K562 (cell line): ENCODE data around the gene SLC3A2. TPM values are rescaled to one million over a fixed set of nuclear protein-coding genes. Genes with fewer than 3 reads are reported as not detected.
A peak's percentile ranks its signal among the peaks of the same experiment; 100 is the strongest.

Source experiments
- HBP1 ChIP-seq: fragments of 450-650 bp; formaldehyde crosslinking; IDR thresholded peaks from 2 replicates; pipeline ENCODE4 v1.4.0; 2022; ENCODE audit warnings: missing genetic modification characterization
- HES1 ChIP-seq: fragments of 450-650 bp; IDR thresholded peaks from 2 replicates; pipeline ENCODE4 v1.6.1; 2016; ENCODE audit warnings: low read depth, mild to moderate bottlenecking, moderate library complexity
- HINFP ChIP-seq: fragments of 450-650 bp; conservative IDR thresholded peaks from 2 replicates; pipeline ENCODE4 v1.6.1; 2016; ENCODE audit warnings: missing genetic modification characterization, low read depth, mild to moderate bottlenecking, control low read depth, missing compliant biosample characterization
- HNRNPL ChIP-seq: fragments of 200-400 bp; formaldehyde crosslinking; IDR thresholded peaks from 2 replicates; pipeline ENCODE4 v1.6.1; 2017; ENCODE audit warnings: low read depth, mild to moderate bottlenecking, low read length
- IRF1 ChIP-seq: sonication (generic); formaldehyde crosslinking; IDR thresholded peaks from 2 replicates; pipeline ENCODE4 v1.8.0; 2022; ENCODE audit warnings: missing genetic modification reagents, mild to moderate bottlenecking, borderline replicate concordance
- LCOR ChIP-seq: sonication (generic); formaldehyde crosslinking; IDR thresholded peaks from 2 replicates; pipeline ENCODE4 v1.8.0; 2022; ENCODE audit warnings: mild to moderate bottlenecking, missing genetic modification reagents
- MLLT1 ChIP-seq, 2 experiments: fragments of 450-650 bp; IDR thresholded peaks; 2 replicates each; pipeline ENCODE4 v1.6.1; 2016
- POLR2G ChIP-seq: fragments of 200-400 bp; formaldehyde crosslinking; IDR thresholded peaks from 2 replicates; pipeline ENCODE4 v1.6.1; 2017; ENCODE audit warnings: low read depth, mild to moderate bottlenecking, antibody characterized with exemption, low read length, moderate library complexity
- PRPF4 ChIP-seq: fragments of 200-400 bp; formaldehyde crosslinking; IDR thresholded peaks from one replicate; pipeline ENCODE4 v1.6.1; 2017; ENCODE audit warnings: low read length, low read depth, mild to moderate bottlenecking; ENCODE audit not compliant: insufficient read depth, poor library complexity, severe bottlenecking
- RBFOX2 ChIP-seq: fragments of 200-400 bp; formaldehyde crosslinking; IDR thresholded peaks from 2 replicates; pipeline ENCODE4 v1.6.1; 2017; ENCODE audit warnings: low read depth, mild to moderate bottlenecking, low read length, moderate library complexity
- SMAD2 ChIP-seq: fragments of 150-350 bp; IDR thresholded peaks from 2 replicates; pipeline ENCODE4 v1.6.1; 2014; ENCODE audit warnings: low read depth, mild to moderate bottlenecking, low read length
- TAF1 ChIP-seq: IDR thresholded peaks from 2 replicates; pipeline ENCODE4 v1.6.1; 2011; ENCODE audit warnings: mild to moderate bottlenecking, low read length, moderate library complexity; ENCODE audit not compliant: insufficient read depth, control insufficient read depth, severe bottlenecking; ENCODE audit errors: extremely low read depth
- TBL1XR1 ChIP-seq, 2 experiments: IDR thresholded peaks; 2 replicates each; pipeline ENCODE4 v1.6.1; 2012; ENCODE audit warnings: improper control_type of control experiment in 2 of 2, low read length in 2 of 2, mild to moderate bottlenecking in 1 of 2
- U2AF1 ChIP-seq: fragments of 200-400 bp; formaldehyde crosslinking; optimal IDR thresholded peaks from 2 replicates; pipeline ENCODE3; 2017; ENCODE audit warnings: mild to moderate bottlenecking, low read depth, low read length, moderate library complexity
- XRCC3 ChIP-seq: fragments of 450-650 bp; IDR thresholded peaks from 2 replicates; pipeline ENCODE4 v1.6.1; 2017; ENCODE audit warnings: mild to moderate bottlenecking, moderate library complexity
- ZKSCAN1 ChIP-seq: fragments of 150-350 bp; IDR thresholded peaks from 2 replicates; pipeline ENCODE4 v1.6.1; 2016; ENCODE audit warnings: low read depth, low read length
- ZNF232 ChIP-seq: sonication (generic); formaldehyde crosslinking; IDR thresholded peaks from 2 replicates; pipeline ENCODE4 v1.8.0; 2022; ENCODE audit warnings: mild to moderate bottlenecking, missing genetic modification reagents
- ZNF277 ChIP-seq: fragments of 250-450 bp; sonication (Bioruptor Pico); IDR thresholded peaks from 2 replicates; pipeline ENCODE4 v1.8.0; 2022; ENCODE audit warnings: inconsistent platforms, mild to moderate bottlenecking, moderate library complexity, borderline replicate concordance
- ZNF785 ChIP-seq: fragments of 250-450 bp; sonication (Bioruptor Pico); IDR thresholded peaks from 2 replicates; pipeline ENCODE4 v1.4.0; 2020; ENCODE audit warnings: mild to moderate bottlenecking
- polyA plus RNA-seq, 8 experiments: library from polyadenylated mRNA; depleted of rRNA in 4 of 8; stranded (reverse) in 5 of 8; unstranded in 3 of 8; fragments of >200 nt; fragmentation: Nextera tagmentation in 2 of 8; fragmentation: Illumina TruSeq in 1 of 8; extraction: Ambion mirVana in 2 of 8; extraction: Trizol in 1 of 8; gene quantifications; 2 replicates each; pipeline versions ENCODE4 v1.2.1 to v1.2.3, GENCODE V29; 2011 to 2014; ENCODE audit warnings: inconsistent platforms in 1 of 8, missing spikeins in 1 of 8
- total RNA-seq, 7 experiments: library from RNA; depleted of rRNA in 6 of 7; stranded (reverse); fragments of >200 nt in 6 of 7; fragmentation: Illumina TruSeq in 2 of 7; extraction: Trizol in 2 of 7; gene quantifications; 2 replicates each; pipeline versions ENCODE4 v1.2.1 to v1.2.3, GENCODE V29; 2011 to 2021; ENCODE audit warnings: low replicate concordance in 1 of 7

Gene SLC3A2
- total and polyA plus RNA-seq, 9 of the 15 experiments (the other 6 are each of a cell fraction or from before 2014, with no cell fraction given), result 20.0 to 296 (median 214) TPM

GRCh38 chr11:62854013-62854824, 26.5 kb upstream of the SLC3A2 start (continued):
- no peak for TF ChIP-seq HES1
- TF ChIP-seq ZKSCAN1, result no peak
- 0 out of 2 replicates have a peak, but pooled peaks have one; percentile 24 for TF ChIP-seq ZNF232 (CRISPR knock-in tag)
- no peak for TF ChIP-seq HBP1 (CRISPR knock-in tag)
- no peak for TF ChIP-seq ZNF277 (CRISPR knock-in tag)
- TF ChIP-seq RBFOX2, result peak; percentile 58
- 0 out of 4 replicates have a peak, but pooled peaks of 1 of the 2 experiments have one; percentile 54 for TF ChIP-seq TBL1XR1 (IDR thresholded peaks at IDR 0.05; ENCODE audit: low read length in 2 of 2)
- no peak for TF ChIP-seq SMAD2
- 0 out of 2 replicates have a peak, but pooled peaks have one; percentile 32 for TF ChIP-seq LCOR (CRISPR knock-in tag)
- TF ChIP-seq MLLT1 (IDR thresholded peaks at IDR 0.05), result no peak; a peak in 1 of 4 replicates
- peak; percentile 22 for TF ChIP-seq PRPF4
- no peak for TF ChIP-seq HINFP (tag)
- 0 out of 2 replicates have a peak, but pooled peaks have one; percentile 8 for TF ChIP-seq XRCC3
- TF ChIP-seq ZNF785 (CRISPR knock-in tag), result no peak
- peak; percentile 98 for TF ChIP-seq U2AF1
- peak; percentile 50 for TF ChIP-seq POLR2G
- TF ChIP-seq TAF1, result peak; percentile 7
- TF ChIP-seq HNRNPL, result peak; percentile 69; the same call in 1 of the 2 replicates
- no peak for TF ChIP-seq IRF1 (CRISPR knock-in tag)
